Adipocyte (in vitro differentiated cells): ENCODE data around the gene PXMP2.

Experiments
- DNase-seq: peaks from one replicate; pipeline ENCODE4 v3.0.0-alpha.2; 2015; ENCODE audit warnings: low read depth
- H3K27me3 ChIP-seq: replicated peaks from 2 replicates; pipeline ENCODE4 v1.7.0; 2013; ENCODE audit warnings: mild to moderate bottlenecking, low read length, moderate library complexity; ENCODE audit not compliant: control insufficient read depth, insufficient read depth
- H3K36me3 ChIP-seq: 2 replicates; pipeline ENCODE4 v1.7.0; 2013; ENCODE audit warnings: low read length, mild to moderate bottlenecking, moderate library complexity; ENCODE audit not compliant: control insufficient read depth, insufficient read depth, severe bottlenecking
- H3K4me1 ChIP-seq: 2 replicates; pipeline ENCODE4 v1.7.0; 2013; ENCODE audit warnings: mild to moderate bottlenecking, low read length, moderate library complexity; ENCODE audit not compliant: control insufficient read depth, insufficient read depth
- H3K4me3 ChIP-seq: 2 replicates; pipeline ENCODE4 v1.7.0; 2013; ENCODE audit warnings: mild to moderate bottlenecking, low read length, moderate library complexity
- H3K9ac ChIP-seq: 2 replicates; pipeline ENCODE4 v1.7.0; 2013; ENCODE audit warnings: mild to moderate bottlenecking, low read length, moderate library complexity
- H3K9me3 ChIP-seq: 2 replicates; pipeline ENCODE4 v1.7.0; 2013; ENCODE audit warnings: mild to moderate bottlenecking, low read length, moderate library complexity; ENCODE audit not compliant: control insufficient read depth

Gene PXMP2

DNA sequence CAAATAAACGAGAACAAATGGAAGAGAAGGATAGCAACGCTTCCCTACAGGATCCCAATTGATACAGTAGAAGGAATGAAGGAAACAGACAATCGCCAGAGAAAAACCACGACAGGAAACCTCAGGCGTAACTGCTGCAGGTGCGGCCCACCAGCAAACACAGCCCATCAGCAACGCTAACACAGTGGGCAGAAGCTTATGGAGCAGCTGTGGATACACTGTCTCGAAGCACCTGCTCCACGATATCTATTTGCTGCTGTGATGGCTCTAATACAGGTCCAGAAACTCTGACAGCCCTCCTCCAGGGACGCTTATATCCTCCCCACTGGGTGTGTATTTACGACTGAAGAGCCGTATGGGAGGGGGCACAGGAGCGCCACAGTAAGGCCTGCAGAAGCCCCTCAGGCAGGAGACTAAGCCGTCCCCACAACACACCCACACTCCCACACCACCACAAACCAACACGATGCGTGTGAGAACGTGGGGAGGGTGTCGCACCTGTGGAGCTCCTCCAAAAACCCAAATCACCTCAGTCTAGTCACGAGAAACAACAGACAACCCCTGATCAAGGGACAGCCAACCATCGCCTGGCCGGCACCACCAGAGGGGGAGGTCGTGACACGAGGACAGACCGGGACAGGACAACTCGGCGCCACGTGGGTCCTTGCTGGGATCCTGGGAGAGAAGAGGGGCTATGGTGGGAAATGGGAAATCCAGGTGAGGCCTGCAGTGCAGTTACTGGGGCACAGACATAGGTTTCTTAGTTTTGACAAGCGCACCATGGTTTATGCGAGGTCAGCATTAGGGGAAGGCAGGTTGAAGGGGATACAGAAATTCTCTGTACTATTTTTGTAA lies 24.3 kb upstream of the PXMP2 start:
- peaks cover 77% of the 10 kb centered on the region for H3K36me3 ChIP-seq
- H3K9ac ChIP-seq = no peak overlapping the region
- no peaks in the 10 kb centered on the region for H3K9me3 ChIP-seq
- H3K4me1 ChIP-seq = peaks cover 10% of the 10 kb centered on the region
- no peaks in the 10 kb centered on the region for H3K27me3 ChIP-seq
- no peak for DNase-seq
- H3K4me3 ChIP-seq = no peak overlapping the region

DNA sequence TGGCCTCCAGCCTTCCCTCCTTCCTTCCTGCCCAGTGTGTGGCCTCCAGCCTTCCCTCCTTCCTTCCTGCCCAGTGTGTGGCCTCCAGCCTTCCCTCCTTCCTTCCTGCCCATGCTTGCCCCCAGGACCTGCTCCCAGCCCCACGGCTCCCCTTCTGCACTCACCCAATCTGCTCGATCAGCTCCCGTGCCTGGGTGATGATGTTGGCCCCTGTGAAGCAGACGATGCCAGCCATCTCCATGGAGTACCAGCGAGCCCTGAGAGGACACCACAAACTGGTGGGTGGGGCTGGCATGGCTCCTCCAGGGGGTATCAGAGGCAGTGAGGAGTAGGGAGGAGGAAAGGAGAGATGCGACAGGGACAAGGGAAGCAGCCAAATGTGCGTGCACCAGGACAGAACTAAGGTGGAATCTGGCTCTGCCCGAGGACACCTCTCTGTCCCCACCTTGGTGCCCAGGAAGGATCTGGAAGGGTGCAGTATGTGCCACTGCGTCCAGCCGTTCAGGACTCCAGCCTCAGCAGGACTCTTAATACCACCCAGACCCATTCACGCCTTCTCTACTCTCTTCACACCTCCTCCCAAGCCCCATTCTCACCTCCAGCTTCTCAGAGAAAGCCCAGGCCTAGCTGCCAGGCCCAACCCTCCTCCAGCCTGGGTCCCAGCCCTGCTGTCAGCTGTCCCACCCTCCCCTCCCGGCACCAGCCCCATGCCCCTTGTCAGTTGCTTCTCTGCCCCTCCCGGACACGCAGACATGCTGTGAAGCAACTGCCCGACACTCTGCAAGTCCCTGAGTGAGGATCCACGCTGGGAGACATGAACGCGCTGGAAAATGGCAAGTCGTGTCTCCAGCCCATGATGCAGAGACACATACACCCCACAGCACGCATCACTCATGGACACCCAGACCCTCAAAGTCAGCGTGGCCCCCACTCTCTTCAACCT lies 22.9 kb upstream of the PXMP2 start:
- DNase-seq = no peak
- H3K4me3 ChIP-seq = no peak overlapping the region
- no peaks in the 10 kb centered on the region for H3K27me3 ChIP-seq
- peaks cover 10% of the 10 kb centered on the region for H3K4me1 ChIP-seq
- H3K9me3 ChIP-seq = no peaks in the 10 kb centered on the region
- H3K9ac ChIP-seq = no peak overlapping the region
- peaks cover 75% of the 10 kb centered on the region for H3K36me3 ChIP-seq

DNA sequence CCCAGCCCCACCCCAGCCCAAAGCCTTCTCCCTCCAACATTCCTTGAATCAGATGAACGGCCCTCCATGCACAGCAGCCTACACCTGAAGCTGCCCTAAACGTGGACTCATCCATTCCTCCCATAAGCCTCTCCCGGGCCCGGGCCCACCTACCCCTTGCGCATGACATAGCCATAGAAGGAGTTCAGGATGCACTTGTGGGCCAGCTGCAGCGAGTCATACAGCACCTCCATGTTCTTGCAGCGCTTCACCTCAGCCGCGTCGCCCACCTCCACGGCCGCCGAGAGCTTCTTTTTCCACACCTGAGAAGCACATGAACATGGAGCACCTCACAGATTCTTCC lies 22.3 kb upstream of the PXMP2 start:
- Histone ChIP-seq H3K4me3 (no peak overlapping the region), H3K9me3 (no peaks in the 10 kb centered on the region), H3K36me3 (peaks cover 71% of the 10 kb centered on the region), H3K4me1 (peaks cover 10% of the 10 kb centered on the region), H3K27me3 (no peaks in the 10 kb centered on the region), H3K9ac (no peak overlapping the region)
- no peak for DNase-seq

DNA sequence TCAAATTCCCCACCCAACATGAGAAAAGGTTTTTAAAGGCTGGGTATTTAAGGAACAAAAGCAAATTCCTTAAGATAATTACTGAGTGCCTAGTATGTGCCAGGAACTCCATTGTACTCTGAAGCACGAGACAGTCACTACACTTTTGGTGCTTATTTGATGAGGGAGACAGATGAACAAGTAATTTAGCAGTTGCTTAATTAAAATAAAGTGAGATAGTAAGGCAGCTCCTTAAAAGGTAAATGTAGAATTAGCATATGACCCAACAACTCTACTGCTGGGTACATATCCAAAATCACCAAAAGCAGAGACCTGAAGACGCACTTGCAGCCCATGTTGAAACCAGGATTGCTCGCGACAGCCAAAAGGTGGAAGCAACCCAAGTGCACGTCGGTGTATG lies 21.6 kb upstream of the PXMP2 start:
- Histone ChIP-seq H3K9me3 (no peaks in the 10 kb centered on the region), H3K36me3 (peaks cover 67% of the 10 kb centered on the region), H3K27me3 (no peaks in the 10 kb centered on the region), H3K9ac (no peak overlapping the region), H3K4me3 (no peak overlapping the region), H3K4me1 (peaks cover 10% of the 10 kb centered on the region)
- DNase-seq = no peak

DNA sequence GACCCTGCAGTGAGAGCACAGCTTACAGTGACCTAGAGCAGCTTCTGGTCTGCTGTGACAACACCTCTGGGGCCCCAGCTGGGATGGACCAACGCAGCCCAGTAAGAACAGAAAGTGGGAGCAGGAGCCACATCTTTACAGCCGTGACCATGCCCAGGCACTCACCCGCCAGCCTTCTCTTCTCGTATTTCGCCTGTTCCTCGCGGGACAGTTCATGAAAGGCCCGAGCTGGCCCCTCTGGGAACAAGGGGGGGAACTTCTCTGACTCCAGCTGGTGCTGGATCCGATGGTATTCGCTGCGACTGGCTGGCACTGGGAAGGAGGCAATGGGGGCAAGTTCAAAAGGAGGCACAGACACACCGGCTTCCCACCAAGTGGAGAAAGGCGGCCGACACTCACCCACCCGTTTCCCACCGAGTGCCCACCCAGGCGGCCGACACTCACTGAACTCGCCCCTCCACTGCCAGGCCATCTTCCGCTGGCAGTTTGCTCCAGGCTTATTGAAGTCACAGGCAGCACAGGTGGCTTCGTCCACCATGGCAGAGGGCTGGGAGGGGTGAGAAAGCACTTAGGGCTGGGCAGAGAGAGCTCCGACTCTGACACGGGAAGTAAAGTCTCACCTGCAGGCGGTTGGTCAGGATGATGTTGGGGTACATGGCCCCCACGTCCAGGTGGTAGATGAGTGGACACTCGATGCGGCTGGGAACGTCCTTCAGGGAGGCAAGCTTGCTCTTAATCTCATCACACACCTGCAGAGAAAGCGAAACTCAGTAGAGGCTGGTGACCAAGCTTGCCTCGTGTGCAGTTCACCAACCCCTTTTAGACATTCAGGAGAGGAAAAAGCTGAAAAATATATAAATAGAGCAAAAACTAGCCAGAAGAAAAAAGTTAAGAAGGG lies 18.9 kb upstream of the PXMP2 start:
- DNase-seq = no peak
- Histone ChIP-seq H3K9ac (no peak overlapping the region), H3K4me3 (no peak overlapping the region), H3K27me3 (no peaks in the 10 kb centered on the region), H3K9me3 (no peaks in the 10 kb centered on the region), H3K4me1 (no peaks in the 10 kb centered on the region), H3K36me3 (peaks cover 70% of the 10 kb centered on the region)

DNA sequence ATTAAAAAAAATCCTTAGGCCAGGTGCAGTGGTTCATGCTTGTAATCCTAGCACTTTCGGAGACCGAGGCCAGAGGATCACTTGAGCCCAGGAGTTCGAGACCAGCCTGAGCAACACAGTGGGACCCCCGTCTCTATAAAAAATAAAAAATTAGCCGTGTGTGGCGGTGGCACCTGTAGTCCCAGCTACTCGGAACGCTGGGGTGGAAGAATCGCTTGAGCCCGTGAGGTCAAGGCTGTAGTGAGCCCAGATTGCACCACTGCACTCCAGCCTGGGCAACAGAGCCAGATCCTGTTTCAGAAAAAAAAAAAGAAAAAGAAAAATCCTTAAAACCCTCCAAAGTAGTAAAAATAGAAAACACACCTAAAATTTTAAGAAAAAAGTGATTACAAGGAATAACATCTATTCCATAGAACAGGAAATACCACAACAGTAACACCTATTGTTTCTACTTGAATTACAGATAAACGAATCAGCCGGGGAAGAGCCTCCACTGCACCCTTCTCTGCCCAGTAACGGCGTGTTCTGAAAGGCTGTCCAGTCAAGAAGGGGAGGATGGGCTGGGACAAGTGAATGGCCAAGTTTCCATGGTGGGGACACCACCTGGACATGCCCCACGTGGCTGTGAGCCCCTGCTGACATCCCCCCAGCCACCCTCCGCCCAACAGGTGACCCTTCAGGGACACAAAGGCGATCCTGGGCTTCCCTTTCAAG lies 18.1 kb upstream of the PXMP2 start:
- no peaks in the 10 kb centered on the region for H3K9me3 ChIP-seq
- no peak overlapping the region for H3K9ac ChIP-seq
- no peaks in the 10 kb centered on the region for H3K27me3 ChIP-seq
- no peaks in the 10 kb centered on the region for H3K4me1 ChIP-seq
- peaks cover 62% of the 10 kb centered on the region for H3K36me3 ChIP-seq
- no peak overlapping the region for H3K4me3 ChIP-seq
- no peak for DNase-seq

DNA sequence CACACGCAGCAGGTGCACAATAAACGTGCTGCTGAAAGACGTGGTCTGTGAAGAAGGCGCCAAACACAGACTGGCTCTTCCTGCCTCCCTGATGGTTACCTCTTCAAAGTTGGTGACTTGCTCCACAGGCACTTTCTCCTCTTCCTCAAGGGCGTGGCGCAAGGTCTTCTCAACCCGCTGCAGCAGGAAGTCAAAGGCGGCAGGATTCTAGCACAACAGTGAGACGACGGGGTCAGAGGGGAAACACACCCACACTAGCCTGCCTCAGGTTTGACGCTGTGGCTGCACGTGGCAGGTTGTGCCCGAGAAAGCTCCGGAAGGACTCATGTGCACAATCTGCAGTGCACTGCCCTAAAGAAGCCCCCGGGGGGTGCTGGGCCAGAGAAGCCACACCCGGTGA lies 15.3 kb upstream of the PXMP2 start:
- Histone ChIP-seq H3K4me1 (no peaks in the 10 kb centered on the region), H3K9me3 (no peaks in the 10 kb centered on the region), H3K9ac (no peak overlapping the region), H3K36me3 (peaks cover 62% of the 10 kb centered on the region), H3K4me3 (no peak overlapping the region), H3K27me3 (no peaks in the 10 kb centered on the region)
- no peak for DNase-seq

DNA sequence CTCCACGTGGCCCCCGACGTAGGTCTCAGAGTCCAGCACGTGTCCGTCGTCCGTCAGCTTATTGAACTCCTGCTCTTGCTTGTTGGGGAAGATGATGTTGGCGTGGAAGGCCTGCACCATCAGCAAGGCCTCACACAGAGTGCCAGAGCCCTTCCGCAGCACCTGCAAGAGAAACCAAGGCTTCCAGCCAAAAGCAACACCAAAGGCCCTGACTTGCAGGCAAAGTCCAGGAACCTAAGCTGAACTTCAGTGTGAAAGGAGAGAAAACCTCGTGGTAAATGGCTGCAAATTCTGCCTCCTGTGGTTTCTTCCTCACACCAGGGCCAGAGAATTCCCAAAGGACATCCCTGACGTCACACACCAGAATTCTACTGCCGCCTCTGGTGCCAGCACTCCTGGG lies 14.7 kb upstream of the PXMP2 start:
- no peak overlapping the region for H3K9ac ChIP-seq
- H3K9me3 ChIP-seq = no peaks in the 10 kb centered on the region
- no peak for DNase-seq
- no peak overlapping the region for H3K4me3 ChIP-seq
- H3K4me1 ChIP-seq = no peaks in the 10 kb centered on the region
- peaks cover 62% of the 10 kb centered on the region for H3K36me3 ChIP-seq
- no peaks in the 10 kb centered on the region for H3K27me3 ChIP-seq

DNA sequence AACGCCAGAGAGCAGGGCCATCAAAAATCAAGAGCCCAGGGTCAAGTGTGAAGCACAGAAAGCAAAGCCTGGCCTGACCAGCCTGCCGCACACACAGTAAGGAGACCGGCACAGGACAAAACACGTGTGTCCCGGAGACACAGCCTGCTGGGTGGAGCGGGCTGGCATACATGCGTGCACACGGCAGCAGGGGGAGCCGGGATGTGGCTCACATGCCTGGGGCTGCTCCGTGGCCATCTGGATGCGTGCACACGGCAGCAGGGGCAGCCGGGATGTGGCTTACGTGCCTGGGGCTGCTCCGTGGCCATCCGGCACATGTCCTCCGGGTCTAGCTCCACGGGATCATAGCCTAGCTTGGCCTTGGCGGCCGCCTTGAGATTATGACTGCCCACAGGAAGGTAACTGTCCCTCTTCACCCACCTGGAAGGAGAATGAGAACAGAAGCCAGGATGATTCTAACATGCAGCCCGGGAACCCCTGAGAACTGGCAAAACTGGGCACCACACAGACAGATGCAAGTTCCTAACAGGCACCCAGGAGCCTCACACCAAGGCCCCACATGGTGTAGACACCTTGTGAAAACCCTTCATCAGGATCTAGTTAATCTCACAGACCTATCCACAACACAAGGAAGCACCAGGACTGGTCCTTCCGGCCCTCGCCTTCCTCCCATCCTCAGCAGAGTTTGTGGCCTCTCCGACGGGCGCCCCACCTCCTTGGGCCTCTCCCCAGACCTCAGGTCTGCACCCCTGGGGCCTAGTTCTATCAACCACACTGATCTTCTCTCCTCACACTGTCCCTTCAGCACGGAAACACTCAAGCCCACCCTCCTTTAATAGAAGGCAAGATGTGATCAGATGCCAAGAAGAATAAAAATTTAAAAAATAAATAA lies 13.9 kb upstream of the PXMP2 start:
- no peak for DNase-seq

DNA sequence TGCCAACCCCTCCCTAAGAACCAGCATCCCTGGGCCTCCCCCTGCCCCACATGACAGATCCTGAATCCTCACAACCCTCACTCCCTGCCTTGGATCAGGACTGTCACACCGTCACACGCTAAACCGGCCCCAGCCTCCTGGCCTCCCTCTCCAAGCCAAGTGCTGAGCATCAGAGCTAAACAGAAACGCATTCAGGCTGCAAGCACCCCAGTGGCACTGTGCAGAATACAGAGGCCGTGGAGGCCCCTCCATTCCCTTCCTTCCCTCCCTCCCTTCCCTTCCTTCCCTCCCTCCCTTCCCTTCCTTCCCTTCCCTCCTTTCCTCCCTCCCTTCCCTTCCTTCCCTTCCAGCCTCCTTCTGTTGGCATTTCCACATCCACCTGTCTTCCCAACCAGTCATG lies 12.8 kb upstream of the PXMP2 start:
- Histone ChIP-seq H3K4me3 (no peak overlapping the region), H3K36me3 (peaks cover 52% of the 10 kb centered on the region), H3K9me3 (no peaks in the 10 kb centered on the region), H3K27me3 (no peaks in the 10 kb centered on the region), H3K9ac (no peak overlapping the region), H3K4me1 (no peaks in the 10 kb centered on the region)
- DNase-seq = no peak

More for the DNA sequence above, 13.9 kb upstream of the PXMP2 start:
- Histone ChIP-seq H3K4me3 (no peak overlapping the region), H3K9me3 (no peaks in the 10 kb centered on the region), H3K27me3 (no peaks in the 10 kb centered on the region), H3K9ac (no peak overlapping the region), H3K4me1 (no peaks in the 10 kb centered on the region), H3K36me3 (peaks cover 55% of the 10 kb centered on the region)
